ENCODE results near the gene CDC40.

Gene CDC40

DNA sequence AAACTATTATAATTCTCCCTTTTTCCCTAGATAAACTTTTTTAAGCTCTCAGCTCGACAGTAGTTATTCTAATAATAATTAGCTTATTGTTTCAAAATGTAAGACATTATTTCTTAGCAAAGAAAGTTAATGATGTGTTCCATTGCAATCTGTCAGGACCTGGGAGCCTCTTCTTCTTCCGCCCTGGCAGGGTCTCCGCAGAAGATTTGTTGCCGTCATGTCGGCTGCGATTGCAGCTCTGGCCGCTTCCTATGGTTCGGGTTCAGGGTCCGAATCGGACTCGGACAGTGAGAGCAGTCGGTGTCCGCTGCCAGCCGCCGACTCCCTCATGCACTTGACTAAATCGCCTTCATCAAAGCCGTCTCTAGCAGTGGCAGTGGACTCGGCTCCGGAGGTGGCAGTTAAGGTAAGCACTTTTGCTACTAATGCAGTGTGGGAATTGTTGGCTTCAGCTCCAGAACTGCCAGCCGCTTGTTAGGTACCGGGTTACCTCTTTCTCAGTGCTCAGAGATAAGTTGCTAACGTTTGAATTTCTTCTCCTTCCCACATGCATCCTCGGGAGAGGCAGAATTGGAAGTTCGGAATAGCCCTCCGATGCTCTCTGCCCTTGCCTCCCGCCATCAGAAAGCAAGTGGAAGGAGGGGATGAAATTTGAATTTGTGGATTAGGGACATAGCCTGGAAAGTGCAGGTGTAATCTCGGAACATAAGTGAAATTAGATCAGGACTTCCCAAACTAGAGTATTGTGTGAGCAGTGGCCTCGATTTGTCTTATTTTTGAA lies at the start of gene CDC40:
TSS of gene CDC40 (plus strand) at position 200 of the 781 bp plus-strand sequence. CDS start at position 218, 18 bp downstream.
- no peak for FAIRE-seq

DNA sequence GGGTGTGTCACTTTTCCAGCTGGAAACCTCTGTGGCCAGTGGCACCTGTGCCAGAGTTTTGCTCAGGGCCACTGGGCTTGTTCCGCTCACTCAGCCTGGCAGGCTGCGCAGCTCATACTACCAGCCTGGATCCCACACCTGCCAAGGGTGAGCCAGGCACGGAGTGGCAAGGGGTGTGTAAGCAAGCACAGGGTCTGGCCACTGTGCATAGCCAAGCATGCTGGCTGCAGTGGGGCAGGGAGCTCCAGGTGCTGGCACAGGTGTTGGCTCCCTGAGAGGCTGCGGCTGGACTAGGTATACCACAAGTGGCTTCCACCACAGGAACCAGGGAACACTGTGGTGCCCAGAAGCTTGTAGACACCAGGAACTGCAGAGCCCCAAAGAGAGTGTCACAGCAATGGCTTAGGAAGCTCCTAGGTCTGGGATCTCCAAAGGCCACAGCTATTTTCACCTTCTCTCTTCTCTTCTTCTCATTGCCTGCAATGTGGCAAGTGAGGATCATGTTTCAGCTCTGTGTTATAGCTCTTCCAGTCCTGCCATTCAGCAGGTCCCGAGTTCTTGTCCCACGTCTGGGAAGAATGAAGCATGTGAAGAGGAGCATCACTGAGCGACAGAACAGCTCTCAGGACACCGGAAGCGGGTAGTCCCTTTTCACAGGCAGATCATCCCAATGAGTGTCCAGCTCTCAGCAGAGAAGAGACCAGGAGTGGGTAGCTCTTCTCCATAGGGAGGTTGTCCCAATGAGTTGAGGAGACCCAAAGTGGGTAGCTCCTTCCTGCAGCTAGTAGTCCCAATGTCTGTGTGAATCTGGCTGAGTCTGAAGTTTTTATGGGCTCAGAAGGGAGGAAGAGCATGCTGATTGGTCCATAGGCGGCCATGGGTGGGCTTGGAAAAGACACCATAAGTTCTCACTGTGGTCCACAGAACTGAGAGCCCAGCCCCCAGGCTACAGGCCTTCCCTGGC lies 42.0 kb upstream of the CDC40 start:
- FAIRE-seq, result no peak

DNA sequence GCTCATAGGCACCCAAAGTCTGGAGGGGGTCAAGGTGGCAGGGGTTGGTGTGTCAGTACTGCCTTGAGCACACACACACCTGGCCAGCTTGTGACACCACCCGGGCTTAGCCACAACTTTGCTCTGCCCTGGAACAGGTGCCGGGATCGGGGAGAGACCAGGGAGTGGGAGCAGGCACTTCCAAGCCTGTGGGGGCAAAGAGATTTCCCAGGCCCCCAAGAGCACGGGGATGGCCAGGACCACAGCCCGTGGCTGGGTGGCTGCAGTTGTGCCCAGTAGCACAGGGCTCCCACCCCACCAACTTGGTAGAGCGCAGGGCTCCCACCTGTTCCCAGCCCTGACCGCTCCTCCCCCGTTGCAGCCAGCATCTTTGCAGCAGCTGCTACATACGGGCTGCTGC lies 41.2 kb upstream of the CDC40 start:
- no peak for FAIRE-seq

DNA sequence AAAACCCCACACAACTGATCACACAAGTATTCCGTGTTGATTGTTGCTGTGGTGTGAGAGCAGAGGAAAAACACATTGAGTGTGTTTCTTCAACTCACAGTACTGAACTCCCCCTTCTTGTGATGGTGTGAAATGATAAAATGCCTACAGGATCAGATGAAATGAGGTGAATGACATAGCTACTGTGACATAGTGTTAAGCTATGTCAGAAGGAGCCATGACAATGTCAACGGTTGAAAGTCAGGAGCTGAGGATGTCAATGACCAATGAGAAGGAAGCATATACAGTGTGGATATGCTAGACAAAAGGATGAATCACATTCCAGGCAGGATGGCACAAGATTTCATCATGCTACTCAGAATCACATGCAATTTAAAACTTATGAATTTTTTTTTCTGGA lies 39.6 kb upstream of the CDC40 start:
- no peak for FAIRE-seq

DNA sequence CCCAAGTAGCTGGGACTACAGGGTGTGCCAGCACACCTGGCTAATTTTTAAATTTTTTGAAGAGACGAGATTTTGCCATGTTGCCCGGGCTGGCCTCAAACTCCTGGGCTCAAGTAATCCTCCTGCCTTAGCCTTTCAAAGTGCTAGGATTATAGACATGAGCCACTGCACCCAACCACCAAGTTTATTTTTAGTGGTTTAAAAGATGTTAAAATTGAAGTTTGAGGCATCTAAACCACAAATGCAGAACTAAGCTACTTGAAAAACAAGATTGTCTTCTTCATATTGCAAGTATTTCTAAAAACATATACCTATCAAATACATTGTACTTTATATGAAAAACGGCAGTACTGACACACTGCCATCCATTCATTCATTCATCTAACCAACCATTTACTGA lies 32.4 kb upstream of the CDC40 start:
- no peak for FAIRE-seq

DNA sequence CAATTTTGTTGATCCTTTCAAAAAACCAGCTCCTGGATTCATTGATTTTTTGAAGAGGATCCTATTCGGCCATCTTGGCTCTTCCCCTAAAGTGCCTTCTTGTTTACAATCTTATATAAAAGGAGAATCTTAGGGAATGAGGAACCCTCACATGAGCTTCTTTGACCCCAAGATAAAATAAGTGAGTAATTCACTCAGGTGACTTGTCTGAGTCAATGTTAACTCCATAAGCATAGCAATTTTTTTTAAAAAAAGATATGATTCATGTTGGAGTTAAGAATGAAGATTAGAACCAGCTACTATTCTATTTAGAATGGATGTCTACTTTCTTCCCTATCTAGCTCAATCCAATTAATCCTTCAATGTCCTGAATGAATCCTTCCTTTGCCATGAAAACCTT lies 21.7 kb upstream of the CDC40 start:
- no peak for FAIRE-seq

DNA sequence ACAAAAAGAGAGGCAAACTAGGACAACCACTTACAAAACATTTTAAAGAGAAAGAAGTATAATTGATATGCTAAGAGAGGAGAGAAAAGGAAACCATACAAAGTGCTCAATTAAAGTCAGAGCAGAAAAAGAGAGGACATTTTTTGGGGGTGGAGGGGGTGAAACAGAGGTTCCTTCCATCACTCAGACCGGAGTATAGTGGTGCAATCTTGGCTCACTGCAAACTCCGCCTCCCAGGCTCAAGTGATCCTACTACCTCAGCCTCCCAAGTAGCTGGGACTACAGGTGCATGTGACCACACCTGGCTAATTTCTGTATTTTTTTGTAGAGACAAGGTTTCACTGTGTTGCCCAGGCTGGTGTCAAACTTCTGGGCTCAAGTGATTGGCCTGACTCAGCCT lies 10.1 kb upstream of the CDC40 start:
- no peak for FAIRE-seq

DNA sequence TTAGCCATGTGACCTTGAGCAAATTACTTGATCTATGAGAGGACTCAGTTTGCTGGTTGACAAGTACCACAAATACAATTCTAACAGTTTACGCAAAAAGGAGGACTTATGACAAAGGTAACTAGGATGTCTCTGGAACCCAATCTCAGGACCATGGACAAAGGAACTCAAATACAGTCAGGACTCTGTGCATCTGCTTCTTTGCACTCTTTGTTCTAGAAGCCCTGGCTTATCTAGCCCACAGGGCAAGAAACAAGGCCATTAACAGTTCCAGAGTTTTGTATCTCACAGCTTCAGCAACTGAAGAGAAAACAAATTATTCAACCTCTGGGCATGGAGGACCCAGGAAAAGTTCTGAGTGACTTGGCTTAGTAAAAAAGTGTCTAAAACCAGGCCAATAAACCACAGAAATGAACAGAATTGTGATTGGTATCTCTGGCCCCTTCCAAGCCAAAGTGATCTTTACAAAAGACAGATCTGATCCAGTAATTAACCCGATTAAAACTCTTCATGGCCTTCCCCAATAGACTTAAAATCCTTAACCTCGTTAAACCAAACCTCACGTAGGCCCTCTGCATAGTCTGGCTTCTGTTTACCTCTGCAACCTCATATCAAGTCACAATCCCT lies 6.6 kb upstream of the CDC40 start:
- FAIRE-seq, result no peak

DNA sequence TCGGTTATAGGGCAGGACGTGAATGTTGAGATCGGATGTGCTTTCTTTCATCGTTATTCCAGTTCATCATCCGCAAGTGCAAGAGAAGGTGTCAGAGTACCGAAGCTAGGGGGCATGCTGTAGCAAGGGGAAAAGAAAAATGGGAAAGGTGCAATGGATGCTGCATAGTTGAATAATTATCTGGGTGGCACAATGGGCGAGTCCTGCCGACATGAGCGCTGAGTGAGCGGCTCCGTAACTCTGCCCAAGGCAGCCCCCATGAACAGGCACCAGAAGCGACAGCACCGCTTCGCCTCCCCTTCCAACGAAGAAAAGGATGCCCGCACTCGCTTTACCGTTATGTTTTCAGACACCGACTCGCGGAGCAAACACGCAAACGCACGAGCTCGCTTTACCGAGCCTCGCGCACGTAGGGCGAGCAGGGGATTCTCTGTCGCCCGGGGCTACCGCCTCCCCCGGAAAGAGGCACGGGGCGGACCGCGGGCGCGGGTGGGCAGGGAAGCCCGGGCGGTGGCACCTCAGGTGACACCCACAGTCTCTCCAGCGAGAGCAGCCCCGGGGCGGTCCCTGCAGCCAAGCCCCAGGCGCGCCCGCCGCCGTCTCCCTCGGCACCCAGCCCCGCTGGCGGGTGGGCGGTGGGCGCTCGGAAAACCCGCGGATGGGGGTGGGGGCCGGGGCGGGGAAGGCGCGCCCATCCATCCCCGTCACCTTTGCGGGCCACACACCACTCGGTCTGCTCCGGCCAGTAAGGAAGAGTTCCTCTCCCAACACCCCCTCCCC lies 1.4 kb upstream of the CDC40 start:
- FAIRE-seq, result no peak

DNA sequence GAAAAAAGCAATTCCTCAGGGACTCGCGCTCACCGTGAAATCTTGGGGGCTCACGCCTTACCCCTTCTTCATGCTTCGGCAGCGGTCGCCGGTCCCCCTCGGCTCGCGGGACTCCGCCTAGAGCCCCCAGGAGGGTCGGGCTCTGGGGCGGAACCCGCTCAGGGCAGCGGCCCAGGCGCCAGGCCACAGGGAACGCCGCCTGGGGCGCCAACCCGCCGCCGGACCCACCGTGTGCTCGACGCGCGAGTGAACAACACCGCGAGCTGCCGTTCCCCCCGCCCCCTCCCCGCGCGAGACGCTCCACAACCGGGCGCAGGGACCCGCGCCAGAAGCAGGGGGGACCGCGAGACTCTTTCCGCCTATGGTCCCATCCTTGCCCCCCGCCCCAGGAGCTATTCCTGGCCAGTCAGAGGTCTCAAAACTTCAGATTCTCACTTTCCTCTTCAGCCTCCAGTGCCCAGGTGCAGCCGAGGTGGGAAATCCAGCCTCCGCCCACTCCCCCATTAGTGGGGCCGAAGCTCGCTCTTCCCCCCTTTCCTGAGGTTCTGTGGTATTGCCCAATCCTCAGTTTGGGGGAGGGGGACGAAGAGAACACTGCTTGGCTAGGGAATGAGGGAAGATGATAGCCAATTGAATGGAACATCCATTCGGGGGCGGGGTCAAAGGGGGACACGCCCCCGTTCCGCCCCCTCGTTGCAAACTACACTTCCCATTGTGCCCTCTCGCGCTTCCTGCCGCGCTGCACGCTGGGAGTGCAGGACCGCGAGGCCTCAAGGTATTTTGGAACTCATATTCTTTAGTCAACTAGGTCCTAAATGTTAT lies 610 bp upstream of the CDC40 start, which contains the start of gene WASF1:
TSS of gene WASF1 (minus strand) at position 265 of the 822 bp plus-strand sequence. CDS start 52,069 bp downstream, outside the sequence.
- FAIRE-seq, result peak; percentile 86

DNA sequence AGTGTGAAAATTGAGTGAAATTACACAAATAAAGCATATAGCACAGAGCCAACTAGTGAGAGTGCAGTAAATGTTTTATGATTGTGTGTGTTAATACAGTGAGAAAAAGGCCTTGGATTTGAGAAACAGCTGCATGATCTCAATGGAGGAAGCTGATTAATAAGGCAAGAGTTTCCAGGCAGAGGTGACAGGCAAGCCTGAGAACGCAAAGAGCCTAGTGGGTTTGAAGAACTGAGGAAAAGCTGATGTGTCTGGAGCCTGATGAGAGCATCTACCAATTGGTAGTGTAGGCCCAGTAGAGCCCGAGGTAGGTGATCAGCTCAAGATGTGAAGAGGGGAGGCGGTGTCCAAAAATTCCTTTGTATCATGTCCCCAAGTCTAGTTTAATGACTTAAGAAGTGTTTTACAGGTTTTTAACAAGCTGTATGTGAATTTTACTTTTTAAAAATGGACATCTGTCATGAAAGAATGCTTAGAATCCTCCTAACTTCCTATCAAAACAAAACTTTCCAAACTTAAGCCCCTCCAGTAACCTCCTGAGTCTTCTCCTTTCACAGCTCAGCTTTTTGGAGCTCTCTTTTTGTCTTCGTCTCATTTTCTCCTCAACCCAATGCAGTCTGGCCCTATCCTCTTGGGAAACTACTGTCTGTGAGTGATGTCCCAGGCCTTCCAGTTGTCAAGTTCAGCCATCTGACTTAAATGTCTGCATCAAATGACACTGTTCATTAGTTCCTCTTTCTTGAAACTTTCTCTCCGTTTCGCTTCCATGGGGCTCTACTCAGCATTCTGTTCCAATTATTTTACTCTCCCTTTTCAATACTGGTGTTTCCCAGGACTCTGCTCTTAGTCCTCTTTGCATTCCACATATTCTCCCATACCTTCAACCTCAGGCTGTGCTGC lies 1.2 kb downstream of the CDC40 start:
- FAIRE-seq, result no peak

DNA sequence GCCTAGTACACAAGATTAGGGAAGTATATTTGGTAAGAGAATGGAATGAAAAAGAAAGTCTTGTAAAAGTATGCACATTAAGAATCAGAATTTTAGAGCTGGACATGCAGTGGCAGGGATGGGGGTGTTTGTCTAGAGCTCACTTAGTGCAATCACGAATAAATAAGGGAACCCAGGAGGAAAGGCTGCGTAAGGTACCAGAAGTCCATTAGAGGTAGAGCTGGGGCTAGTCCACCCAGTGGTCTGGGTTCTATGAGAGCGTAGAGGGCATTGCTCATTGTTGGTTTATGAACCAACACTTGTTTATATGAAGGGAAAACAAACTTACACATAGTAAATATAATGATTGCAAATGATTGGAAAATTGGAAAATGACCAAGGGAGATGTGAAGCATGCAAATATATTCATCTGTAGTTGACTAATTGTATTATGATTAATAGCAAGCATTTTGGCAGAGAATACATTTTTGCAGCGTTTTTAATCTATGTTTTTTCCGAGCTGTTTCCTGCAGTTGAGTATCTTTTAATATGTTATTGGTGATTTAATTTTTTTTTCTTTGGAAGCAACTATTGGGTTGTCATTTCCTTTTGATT lies 3.2 kb downstream of the CDC40 start:
- no peak for FAIRE-seq

DNA sequence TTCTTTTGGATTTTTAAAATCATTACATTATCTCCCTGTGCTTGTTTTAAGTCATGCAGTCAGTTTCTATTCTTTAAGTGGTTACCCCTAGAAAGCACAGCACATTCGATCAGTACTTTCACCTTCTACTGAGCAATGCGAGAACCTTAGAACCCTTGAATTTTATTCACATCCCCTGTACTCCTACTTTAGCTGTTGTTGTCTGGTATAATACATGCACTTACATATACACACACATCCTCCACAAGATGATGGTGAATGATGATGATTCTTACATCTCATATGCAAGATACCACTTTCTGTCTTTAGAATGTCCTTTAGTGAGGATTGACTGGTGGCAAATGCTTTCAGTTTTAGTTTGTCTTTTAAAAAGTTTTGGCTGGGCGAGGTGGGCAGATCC lies 5.7 kb downstream of the CDC40 start:
- FAIRE-seq, result no peak

DNA sequence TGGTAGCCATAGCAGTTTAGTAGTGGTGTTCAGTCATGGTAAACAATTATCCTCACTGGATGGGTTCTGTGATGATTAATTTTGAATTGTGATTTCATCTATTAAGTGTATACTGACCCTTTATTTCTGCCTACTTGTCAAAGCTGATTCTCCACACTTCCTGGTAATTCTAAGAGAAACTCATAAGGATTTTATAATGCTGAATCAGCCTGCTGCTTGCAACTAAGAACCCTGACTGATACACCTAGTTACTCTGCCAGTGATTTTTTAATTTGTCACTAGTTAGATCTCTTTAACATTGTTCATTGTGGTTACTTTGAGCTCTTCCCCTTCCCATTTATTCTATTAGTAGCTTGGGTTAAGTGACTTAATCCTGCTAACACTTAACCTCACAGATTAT lies 8.6 kb downstream of the CDC40 start:
- FAIRE-seq, result no peak

DNA sequence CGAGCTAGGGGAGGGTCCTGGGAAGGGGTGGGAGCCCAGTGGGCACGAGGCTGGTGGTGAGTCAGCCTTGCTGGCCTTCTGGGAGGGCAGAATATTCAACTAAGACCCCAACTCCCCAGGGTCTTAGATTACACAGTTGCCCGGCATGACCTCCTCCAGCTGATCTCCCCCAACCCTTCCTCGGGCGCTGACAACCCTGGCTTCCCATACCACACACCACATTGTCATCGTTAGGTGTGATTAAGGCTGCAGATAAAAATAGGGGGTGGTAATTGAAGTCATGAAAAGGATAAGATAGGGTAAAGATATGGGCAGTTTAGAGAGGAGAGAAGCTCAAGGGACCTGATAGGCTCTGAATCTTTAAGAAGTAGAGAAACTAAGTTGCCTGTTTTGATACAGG lies 10.5 kb downstream of the CDC40 start:
- no peak for FAIRE-seq

DNA sequence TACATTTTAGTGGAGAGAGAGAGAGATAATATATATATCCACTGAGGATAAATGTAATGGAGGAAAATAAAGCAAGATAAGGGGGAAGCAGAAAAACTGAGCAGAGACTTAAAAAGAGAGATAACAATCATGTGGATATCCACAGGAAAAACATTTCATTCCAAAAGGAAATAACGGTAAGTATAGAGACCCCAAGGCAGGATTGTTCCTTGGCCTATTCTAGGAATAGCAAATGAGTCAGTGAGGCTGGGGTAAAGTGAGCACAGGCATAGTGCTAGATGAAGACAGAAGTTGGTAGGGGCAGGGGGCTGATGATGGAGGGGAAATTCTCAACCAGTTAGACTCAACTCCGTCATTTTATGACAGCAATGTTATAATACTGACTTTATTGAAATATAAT lies 11.2 kb downstream of the CDC40 start:
- FAIRE-seq, result no peak

DNA sequence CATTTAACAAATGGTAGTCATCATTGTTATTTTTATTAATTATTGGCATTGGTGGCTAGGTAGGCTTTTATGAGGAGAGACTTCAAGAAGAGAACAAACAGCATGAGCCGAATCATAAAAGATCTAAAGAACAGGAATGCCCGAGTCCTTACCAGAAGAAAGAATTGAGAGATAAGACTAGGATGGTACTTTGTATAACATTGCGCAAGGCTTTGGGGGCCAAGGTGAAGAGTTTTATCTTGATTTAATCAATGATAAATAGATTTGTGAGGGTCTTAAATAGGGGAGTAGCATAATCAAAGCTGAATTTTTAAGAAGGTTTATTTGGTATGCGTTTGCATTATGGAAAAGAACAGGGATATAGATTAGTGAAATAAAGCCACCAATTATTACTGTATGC lies 15.4 kb downstream of the CDC40 start:
- no peak for FAIRE-seq

DNA sequence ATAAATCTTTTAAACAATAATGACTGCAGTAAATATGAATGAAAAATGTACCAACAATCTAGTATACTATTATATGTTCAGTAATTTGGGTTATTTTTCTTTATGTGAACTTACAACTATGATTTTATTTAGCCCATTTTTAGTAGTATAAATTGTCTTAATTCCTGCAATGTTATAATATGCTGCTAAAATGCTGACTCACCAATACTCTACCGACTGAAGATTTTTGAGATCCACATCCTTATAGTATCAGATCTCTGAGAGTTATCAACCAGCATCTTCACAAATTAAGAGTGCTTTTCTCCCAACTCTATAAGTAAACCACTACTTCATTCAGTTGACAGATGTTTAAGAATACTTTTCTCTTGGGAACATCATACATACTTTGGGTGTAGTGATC lies 16.6 kb downstream of the CDC40 start:
- FAIRE-seq, result peak; percentile 45

DNA sequence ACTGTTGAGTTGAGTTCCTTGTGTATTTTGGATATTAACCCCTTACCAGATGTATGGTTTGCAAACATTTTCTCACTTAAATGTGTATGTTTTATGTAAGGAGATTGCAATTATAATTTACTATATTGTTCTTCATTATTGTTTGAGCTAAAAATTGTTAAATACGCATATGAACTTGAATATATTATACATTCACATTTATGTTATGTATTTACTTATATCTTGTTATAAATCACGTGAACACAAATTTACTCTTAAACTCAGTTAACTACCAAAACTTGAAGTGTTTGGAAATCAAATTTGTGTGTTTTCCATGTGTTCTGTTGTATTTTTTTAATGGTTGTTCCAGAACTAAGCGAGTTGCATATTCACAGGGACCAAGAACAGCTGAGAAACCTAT lies 18.3 kb downstream of the CDC40 start:
- FAIRE-seq, result no peak
